8988T (cell line): Measurements from ENCODE around the gene ACSS3.
"Not testable (repeated sequence)": the region's sequence is repeated elsewhere in the genome, so short reads cannot be mapped to it uniquely, and the experiment has no call there.

Experiments
- DNase-seq: peaks from one replicate; pipeline ENCODE4 v3.0.0; 2011

Gene ACSS3

GRCh38 chr12:81168445-81168844 lies 90.6 kb downstream of the ACSS3 start:
- DNase-seq: no peak

- no peak for DNase-seq
Observed at GRCh38 chr12:81170072-81170471, 92.2 kb downstream of the ACSS3 start.

- DNase-seq: no peak
Observed at GRCh38 chr12:81172851-81173250, 95.0 kb downstream of the ACSS3 start.

DNA sequence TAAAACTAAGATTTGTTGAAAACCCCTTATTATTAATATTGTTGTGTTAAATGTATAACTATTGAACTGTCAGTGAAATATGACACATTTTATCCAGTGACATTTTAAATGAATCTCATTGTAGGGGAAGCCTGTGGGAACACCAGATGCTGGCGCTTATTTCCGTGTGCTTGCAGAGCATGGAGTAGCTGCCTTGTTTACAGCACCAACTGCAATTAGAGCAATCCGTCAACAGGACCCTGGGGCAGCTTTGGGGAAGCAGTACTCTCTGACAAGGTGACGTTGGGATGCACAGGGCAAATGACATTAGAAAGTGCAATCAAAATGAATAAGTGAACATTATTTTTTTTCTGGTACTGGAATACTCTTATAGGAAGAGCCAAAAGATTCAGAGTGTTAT lies 96.8 kb downstream of the ACSS3 start:
- no peak for DNase-seq

DNA sequence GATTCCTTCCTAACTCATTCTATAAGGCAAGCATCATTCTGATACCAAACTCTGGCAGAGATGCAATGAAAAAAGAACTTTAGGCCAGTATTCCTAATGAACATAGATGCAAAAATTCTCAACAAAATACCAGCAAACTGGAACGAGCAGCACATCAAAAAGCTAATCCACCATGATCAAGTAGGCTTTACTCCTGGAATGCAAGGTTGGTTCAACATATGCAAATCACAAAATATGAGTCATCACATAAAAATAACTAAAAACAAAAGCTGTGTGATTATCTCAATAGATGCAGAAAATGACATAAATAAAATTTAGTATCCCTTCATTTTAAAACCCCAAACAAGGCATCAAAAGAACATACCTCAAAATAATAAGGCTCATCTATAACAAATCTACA lies 98.9 kb downstream of the ACSS3 start:
- DNase-seq: no peak

DNA sequence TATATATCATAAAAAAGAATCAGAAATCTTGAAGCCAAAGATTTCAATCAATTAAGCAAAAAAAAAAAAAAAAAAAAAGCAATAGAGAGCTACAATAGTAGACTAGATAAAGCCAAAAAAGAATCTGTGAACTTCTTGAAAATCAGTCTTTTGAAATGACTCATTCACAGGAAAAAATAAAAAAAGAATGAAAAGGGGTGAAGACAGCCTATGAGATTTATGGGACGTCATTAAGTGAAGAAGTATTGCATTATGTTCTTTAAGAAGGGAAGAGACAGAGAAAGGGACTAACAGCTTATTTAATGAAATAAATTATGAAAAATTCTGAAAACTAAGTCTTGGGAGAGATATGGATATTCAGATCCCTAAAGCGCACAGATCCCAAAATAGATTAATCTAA lies 103.8 kb downstream of the ACSS3 start:
- no peak for DNase-seq

DNA sequence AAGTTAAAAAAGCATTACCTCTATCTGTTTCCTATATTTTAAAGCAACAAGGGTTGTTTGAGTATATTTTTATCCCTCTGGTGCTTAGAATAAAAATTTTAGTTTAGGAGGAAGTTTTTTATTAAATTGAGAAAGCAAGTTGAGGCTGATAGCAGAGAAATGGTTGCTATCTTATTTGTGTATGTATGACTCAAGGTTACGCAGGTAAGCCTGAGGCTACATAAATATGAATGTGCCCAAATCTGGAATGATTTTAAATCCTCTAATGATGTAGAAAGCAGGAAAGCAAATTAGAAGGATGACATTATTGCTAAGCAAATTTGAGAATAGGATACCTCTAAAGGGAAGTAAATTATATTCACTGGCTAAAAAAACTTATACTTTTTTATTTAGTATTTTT lies 109.8 kb downstream of the ACSS3 start:
- DNase-seq: no peak

DNA sequence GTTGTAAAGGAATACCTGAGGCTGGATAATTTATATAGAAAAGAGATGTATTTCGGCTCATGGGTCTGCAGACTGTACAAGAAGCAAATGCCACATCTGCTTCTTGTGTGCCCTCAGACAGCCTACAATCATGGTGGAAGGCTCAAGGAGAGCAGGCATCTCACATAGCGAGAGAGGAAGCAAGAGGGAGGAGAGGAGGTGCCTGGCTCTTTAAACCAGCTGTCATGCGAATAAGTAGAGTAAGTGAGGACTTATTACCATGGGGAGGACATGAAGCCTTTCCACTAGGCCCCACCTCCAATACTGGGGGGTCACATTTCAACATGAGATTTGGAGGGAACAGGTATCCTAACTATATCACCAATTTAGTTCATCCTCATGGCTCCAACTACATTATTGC lies 118.7 kb downstream of the ACSS3 start:
- no peak for DNase-seq

DNA sequence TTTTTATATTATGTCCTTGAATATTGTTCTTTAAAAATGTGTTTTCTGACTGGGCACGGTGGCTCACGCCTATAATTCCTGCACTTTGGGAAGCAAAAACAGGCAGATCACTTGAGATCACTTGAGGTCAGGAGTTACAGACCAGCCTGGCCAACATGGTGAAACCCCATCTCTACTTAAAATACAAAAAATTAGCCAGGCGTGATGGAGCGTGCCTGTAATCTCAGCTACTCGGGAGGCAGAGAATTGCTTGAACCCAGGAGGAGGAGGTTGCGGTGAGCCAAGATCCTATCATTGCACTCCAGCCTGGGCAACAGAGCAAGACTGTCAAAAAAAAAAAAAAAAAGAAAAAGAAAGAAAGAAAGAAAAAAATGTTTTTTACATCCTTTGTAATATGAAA lies 122.7 kb downstream of the ACSS3 start:
- not testable (repeated sequence) for DNase-seq

DNA sequence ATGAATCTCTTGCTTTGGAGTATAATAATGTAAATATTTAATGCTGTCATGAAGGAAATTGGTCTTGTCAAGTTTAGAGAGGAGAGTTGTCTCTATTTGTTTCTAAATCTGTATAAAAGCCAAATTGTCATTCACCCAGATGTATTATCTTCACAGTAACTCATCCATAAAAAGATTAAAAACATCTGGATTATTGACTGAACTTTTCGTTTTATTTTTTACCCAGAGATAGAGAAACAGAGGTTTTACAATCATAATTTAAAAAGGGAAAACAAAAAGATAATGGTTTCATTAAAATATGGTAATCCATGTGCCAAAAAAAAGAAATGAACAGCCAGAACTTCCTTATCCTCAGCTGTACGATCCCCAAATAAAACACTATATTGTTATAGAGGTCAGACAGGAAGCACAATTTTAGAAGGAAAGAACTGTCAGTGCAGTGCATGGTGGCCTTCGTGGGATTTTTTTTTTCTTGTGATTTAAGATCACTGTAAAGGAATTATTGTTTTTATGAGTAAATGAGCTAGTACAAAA lies 125.9 kb downstream of the ACSS3 start:
- no peak for DNase-seq

GRCh38 chr12:81205416-81205815 lies 127.5 kb downstream of the ACSS3 start:
- DNase-seq: no peak

DNA sequence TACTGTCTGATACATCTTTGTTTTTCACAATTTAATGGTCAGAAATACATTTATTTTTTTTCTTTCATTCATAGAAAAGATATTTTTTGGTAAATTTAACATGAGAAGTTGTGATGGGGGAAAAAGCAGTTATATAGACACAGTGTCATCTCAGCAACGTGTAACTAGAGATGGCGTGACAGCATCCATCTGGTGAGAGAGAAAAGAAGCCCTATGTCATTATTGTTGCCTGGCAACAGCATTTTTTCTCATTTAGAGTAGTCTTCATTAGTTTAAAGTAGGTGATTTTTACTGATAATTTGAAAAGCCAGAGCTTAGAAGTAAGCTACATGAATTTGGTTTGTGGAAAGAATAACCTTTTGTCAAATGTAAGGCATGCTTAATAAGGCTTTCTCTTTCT lies 128.6 kb downstream of the ACSS3 start:
- no peak for DNase-seq

- no peak for DNase-seq
Observed at GRCh38 chr12:81207173-81207572, 129.3 kb downstream of the ACSS3 start.

- no peak for DNase-seq
Observed at GRCh38 chr12:81207664-81208063, 129.8 kb downstream of the ACSS3 start.

DNA sequence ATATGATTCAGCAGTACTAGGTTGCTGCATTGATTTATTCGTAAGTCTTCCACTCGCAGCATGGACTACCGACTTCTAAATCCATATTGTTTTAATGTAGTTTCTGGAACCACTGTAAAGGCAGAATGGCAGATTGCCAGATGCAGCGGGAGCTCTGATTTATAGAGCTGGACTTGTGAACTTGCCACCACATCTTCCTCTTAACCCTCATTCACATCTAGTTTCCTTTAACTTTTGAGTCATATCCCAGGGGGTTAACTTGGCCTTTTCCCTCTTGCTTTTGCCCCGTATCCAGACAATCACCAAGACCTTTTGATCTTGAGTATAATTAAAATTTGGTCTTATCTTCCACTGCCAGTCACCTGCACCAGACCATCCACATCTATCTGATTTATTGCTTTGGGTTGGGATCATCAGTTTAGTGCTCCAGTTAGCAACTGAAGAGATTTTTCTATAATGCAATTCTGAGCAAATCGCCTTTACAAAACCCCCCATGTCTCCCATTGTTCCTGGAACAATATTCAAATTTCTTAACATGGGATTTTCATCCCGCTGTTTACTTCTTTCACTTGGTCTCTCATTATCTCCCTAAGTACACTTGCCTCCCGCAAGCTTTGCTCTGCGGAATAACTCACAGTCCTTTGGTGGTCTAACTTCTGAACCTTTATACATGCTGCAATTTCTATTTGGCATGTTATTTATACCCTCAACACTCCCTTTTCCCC lies 130.5 kb downstream of the ACSS3 start:
- DNase-seq: no peak

GRCh38 chr12:81209012-81209411 lies 131.1 kb downstream of the ACSS3 start:
- no peak for DNase-seq

GRCh38 chr12:81209772-81210225 lies 131.9 kb downstream of the ACSS3 start:
- DNase-seq: not testable (repeated sequence)

DNA sequence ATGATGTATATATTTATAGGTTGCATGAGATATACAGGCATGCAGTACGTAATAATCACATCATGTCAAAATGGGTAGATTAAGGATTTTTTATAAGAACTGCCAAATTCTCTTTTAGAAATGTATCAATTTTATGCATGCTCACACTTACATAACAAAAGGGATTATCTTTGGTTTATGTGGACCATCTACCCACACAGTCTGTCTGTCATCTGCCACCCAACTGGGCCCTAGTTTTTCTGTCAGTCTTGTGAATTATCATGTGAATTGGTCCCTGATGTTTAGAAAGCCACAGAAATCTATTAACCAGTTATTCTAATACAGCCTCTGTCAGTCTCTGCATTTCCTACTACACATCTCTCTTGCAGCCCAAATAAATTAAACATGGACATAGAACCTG lies 133.4 kb downstream of the ACSS3 start:
- DNase-seq: no peak

DNA sequence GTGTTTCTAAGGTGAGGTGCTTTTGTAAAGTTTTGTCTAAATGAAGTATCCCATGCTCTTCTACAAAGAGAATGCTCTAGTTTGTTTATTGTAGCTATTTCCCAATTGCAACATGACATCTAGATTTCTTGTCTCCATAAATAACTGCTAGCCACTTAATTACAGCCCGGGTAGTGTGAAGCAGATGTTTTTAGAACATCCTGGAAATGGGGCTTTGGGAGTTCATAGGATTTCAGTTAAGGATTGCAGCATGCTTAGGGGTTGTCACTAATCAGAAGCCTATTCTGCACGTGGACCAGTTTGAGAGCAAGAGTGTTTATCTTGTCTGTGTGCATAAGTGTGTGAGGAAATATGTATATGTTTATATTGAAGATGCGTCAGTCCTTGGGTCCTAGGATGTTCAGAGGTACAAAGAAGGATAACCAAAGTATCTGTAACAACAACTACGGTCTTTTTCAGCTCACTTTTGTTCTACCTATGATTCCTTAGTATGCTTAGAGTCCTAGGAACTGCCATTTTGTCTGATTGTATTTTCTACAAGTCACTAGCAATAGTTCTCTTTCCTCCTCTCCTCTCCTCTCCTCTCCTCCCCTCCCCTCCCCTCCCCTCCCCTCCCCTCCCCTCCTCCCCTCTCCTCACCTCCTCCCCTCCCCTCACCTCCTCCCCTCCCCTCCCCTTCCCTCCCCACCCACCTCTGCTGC lies 135.3 kb downstream of the ACSS3 start:
- no peak for DNase-seq

- no peak for DNase-seq
Observed at GRCh38 chr12:81216739-81217138, 138.9 kb downstream of the ACSS3 start.

DNA sequence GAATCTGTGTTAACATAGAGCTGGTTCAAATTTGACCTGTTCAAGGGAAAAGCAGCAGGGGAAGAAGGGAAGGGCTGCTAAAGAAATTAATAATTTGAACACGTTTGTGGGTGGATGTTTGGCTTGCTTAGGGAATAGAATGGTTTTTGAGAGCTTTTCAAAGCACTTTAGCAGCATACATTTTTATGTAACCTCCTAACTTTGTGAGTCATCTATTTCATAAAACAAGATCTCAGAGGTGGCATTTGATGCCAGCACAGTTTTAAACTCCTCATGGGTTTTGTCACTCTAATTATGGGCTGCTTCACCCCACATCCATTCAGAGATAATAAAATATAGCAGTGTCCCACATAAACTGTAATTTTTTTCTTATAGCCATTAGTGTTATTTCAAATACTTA lies 143.8 kb downstream of the ACSS3 start:
- DNase-seq: no peak

DNA sequence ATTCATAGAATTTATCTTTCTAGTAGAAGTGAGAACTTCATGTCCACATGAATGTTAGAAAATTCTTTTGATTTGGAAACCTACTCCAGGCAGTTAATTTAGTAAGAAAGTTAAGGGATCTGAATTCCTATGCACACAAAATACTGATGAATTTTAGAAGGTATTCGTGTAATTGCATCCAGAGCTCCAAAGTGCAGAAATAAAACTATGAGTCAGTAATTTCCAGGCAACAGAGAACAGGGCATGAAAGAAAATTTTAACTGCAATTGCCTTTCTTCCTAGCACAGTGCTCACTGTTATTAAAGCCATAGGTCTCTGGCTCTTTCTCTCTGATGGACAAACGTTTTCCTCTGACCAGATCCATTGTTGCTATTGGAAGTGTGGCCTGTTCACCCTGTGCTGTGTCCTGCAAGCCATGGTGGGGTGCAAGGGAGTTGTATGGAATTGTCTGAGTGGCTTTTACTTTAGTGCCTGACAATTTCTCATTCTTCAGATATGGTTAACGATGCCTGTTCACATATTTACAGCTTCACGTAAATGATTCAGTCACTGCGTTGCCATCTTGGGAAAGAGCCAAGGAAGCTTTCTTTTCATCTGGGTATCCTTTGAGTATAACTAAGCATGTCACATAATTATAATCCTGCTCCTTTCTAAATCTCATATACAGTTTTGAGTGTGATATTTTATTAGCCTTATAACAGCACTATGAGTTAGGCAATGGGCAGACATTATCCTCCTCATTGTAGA lies 145.1 kb downstream of the ACSS3 start:
- DNase-seq: no peak

GRCh38 chr12:81224626-81225025 lies 146.7 kb downstream of the ACSS3 start:
- DNase-seq: no peak

DNA sequence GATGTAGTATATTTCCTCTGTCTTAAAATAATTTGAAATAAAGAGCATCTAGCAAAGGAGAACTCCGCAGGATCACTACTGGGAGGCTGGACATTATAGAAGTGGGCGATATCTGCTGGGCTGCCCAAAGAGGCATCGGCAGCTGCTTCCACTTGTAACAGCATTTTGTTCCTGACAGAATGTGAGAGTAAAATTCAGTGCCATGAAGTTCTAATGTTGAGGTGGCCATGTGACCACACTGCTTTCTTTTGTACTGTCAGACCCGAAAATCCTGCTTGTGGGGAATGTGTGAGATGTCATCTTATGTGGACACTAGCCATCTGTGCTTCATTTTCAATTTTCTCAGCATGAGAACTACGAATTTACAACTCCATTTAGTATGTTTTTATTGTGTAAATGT lies 151.9 kb downstream of the ACSS3 start:
- DNase-seq: no peak
